ENCODE measurements around the gene DMRT1.

The DMRT1 gene

GRCh38 chr9:928363-929042, 87.0 kb downstream of the DMRT1 start:
- no peak for TF ChIP-seq GATA2 (IDR thresholded peaks at IDR 0.05; ENCODE audit: low read depth, low read length)
- no peak for TF ChIP-seq GATA3 (IDR thresholded peaks at IDR 0.05; ENCODE audit: low read depth, low read length)

- TF ChIP-seq GATA3 (IDR thresholded peaks at IDR 0.05; ENCODE audit: low read depth, low read length) (no peak), GATA2 (IDR thresholded peaks at IDR 0.05; ENCODE audit: low read depth, low read length) (no peak)
Measured at GRCh38 chr9:929719-930118, 88.2 kb downstream of the DMRT1 start.

GRCh38 chr9:933356-933755, 91.9 kb downstream of the DMRT1 start:
- no peak for TF ChIP-seq GATA3 (IDR thresholded peaks at IDR 0.05; ENCODE audit: low read depth, low read length)
- no peak for TF ChIP-seq GATA2 (IDR thresholded peaks at IDR 0.05; ENCODE audit: low read depth, low read length)

GRCh38 chr9:935348-935965, 94.0 kb downstream of the DMRT1 start:
- TF ChIP-seq GATA3 (IDR thresholded peaks at IDR 0.05; ENCODE audit: low read depth, low read length) = no peak
- TF ChIP-seq GATA2 (IDR thresholded peaks at IDR 0.05; ENCODE audit: low read depth, low read length) = peak; percentile 31; the same call in 1 of the 2 replicates

GRCh38 chr9:942805-943580, 101.5 kb downstream of the DMRT1 start:
- TF ChIP-seq GATA3 (IDR thresholded peaks at IDR 0.05; ENCODE audit: low read depth, low read length) (no peak), GATA2 (IDR thresholded peaks at IDR 0.05; ENCODE audit: low read depth, low read length) (no peak)

- no peak for TF ChIP-seq GATA3 (IDR thresholded peaks at IDR 0.05; ENCODE audit: low read depth, low read length)
- TF ChIP-seq GATA2 (IDR thresholded peaks at IDR 0.05; ENCODE audit: low read depth, low read length) = no peak
Measured at GRCh38 chr9:947985-948384, 106.5 kb downstream of the DMRT1 start.

- TF ChIP-seq GATA3 (IDR thresholded peaks at IDR 0.05; ENCODE audit: low read depth, low read length) (no peak), GATA2 (IDR thresholded peaks at IDR 0.05; ENCODE audit: low read depth, low read length) (no peak)
Measured at GRCh38 chr9:948497-948896, 107.0 kb downstream of the DMRT1 start.

- TF ChIP-seq GATA2 (IDR thresholded peaks at IDR 0.05; ENCODE audit: low read depth, low read length) = no peak
- no peak for TF ChIP-seq GATA3 (IDR thresholded peaks at IDR 0.05; ENCODE audit: low read depth, low read length)
Measured at GRCh38 chr9:950139-950538, 108.6 kb downstream of the DMRT1 start.

- no peak for TF ChIP-seq GATA2 (IDR thresholded peaks at IDR 0.05; ENCODE audit: low read depth, low read length)
- TF ChIP-seq GATA3 (IDR thresholded peaks at IDR 0.05; ENCODE audit: low read depth, low read length) = no peak
Measured at GRCh38 chr9:952546-952945, 111.0 kb downstream of the DMRT1 start.

GRCh38 chr9:959105-959504, 117.6 kb downstream of the DMRT1 start:
- TF ChIP-seq GATA3 (IDR thresholded peaks at IDR 0.05; ENCODE audit: low read depth, low read length) (no peak), GATA2 (IDR thresholded peaks at IDR 0.05; ENCODE audit: low read depth, low read length) (no peak)

GRCh38 chr9:959914-960313, 118.4 kb downstream of the DMRT1 start:
- TF ChIP-seq GATA3 (IDR thresholded peaks at IDR 0.05; ENCODE audit: low read depth, low read length) = no peak
- TF ChIP-seq GATA2 (IDR thresholded peaks at IDR 0.05; ENCODE audit: low read depth, low read length) = no peak

- TF ChIP-seq GATA2 (IDR thresholded peaks at IDR 0.05; ENCODE audit: low read depth, low read length) = no peak
- TF ChIP-seq GATA3 (IDR thresholded peaks at IDR 0.05; ENCODE audit: low read depth, low read length) = no peak
Measured at GRCh38 chr9:962023-962422, 120.5 kb downstream of the DMRT1 start.

- TF ChIP-seq GATA3 (IDR thresholded peaks at IDR 0.05; ENCODE audit: low read depth, low read length) (no peak), GATA2 (IDR thresholded peaks at IDR 0.05; ENCODE audit: low read depth, low read length) (no peak)
Measured at GRCh38 chr9:965497-965896, 124.0 kb downstream of the DMRT1 start.

GRCh38 chr9:966870-967269, 125.4 kb downstream of the DMRT1 start:
- TF ChIP-seq GATA2 (IDR thresholded peaks at IDR 0.05; ENCODE audit: low read depth, low read length) (no peak), GATA3 (IDR thresholded peaks at IDR 0.05; ENCODE audit: low read depth, low read length) (no peak)

GRCh38 chr9:967436-967835, 125.9 kb downstream of the DMRT1 start:
- TF ChIP-seq GATA2 (IDR thresholded peaks at IDR 0.05; ENCODE audit: low read depth, low read length) (no peak), GATA3 (IDR thresholded peaks at IDR 0.05; ENCODE audit: low read depth, low read length) (no peak)

All from SH-SY5Y (cell line).